GM18907 (cell line): ENCODE data around the gene SLC2A13.
"Not testable (repeated sequence)": the region's sequence is repeated elsewhere in the genome, so short reads cannot be mapped to it uniquely, and the experiment has no call there.

Experiments
- ATAC-seq: cut with Tn5 transposase; IDR thresholded peaks from one replicate; pipeline ENCODE4 v1.9.1; 2021; ENCODE audit warnings: mild to moderate bottlenecking, moderate library complexity; ENCODE audit not compliant: unreplicated experiment

The SLC2A13 gene

GRCh38 chr12:40106202-40106533, 287 bp upstream of the SLC2A13 start:
- ATAC-seq: no peak

- peak; percentile 61 for ATAC-seq
These were observed 691 bp downstream of the SLC2A13 start for GRCh38 chr12:40105265-40105514.

- ATAC-seq: no peak
These were observed 1.2 kb downstream of the SLC2A13 start for GRCh38 chr12:40104461-40105264.

- ATAC-seq: no peak
These were observed 2.8 kb downstream of the SLC2A13 start for GRCh38 chr12:40103043-40103442.

GRCh38 chr12:40101747-40102146, 4.1 kb downstream of the SLC2A13 start:
- ATAC-seq: no peak

GRCh38 chr12:40099423-40099853, 6.4 kb downstream of the SLC2A13 start:
- no peak for ATAC-seq

- ATAC-seq: no peak
These were observed 7.3 kb downstream of the SLC2A13 start for GRCh38 chr12:40098406-40099145.

- ATAC-seq: no peak
These were observed 12.4 kb downstream of the SLC2A13 start for GRCh38 chr12:40093512-40093911.

GRCh38 chr12:40086471-40086870, 19.4 kb downstream of the SLC2A13 start:
- ATAC-seq: no peak

- ATAC-seq: no peak
These were observed 27.6 kb downstream of the SLC2A13 start for GRCh38 chr12:40078266-40078665.

- ATAC-seq: no peak
These were observed 30.4 kb downstream of the SLC2A13 start for GRCh38 chr12:40075458-40075857.

- ATAC-seq: no peak
These were observed 37.5 kb downstream of the SLC2A13 start for GRCh38 chr12:40068416-40068815.

- ATAC-seq: no peak
These were observed 40.2 kb downstream of the SLC2A13 start for GRCh38 chr12:40065636-40066035.

- ATAC-seq: no peak
These were observed 42.5 kb downstream of the SLC2A13 start for GRCh38 chr12:40063414-40063813.

- ATAC-seq: no peak
These were observed 47.1 kb downstream of the SLC2A13 start for GRCh38 chr12:40058721-40059190.

- no peak for ATAC-seq
These were observed 49.5 kb downstream of the SLC2A13 start for GRCh38 chr12:40056373-40056772.

GRCh38 chr12:40055776-40056175, 50.1 kb downstream of the SLC2A13 start:
- ATAC-seq: no peak

GRCh38 chr12:40055228-40055579, 50.7 kb downstream of the SLC2A13 start:
- ATAC-seq: no peak

- no peak for ATAC-seq
These were observed 51.2 kb downstream of the SLC2A13 start for GRCh38 chr12:40054555-40055227.

GRCh38 chr12:40049268-40049667, 56.6 kb downstream of the SLC2A13 start:
- ATAC-seq: no peak

- not testable (repeated sequence) for ATAC-seq
These were observed 58.9 kb downstream of the SLC2A13 start for GRCh38 chr12:40047002-40047401.

GRCh38 chr12:40045656-40046055, 60.2 kb downstream of the SLC2A13 start:
- ATAC-seq: no peak
